Stimulated activated CD4-positive, alpha-beta T cell treated with anti-CD3 and anti-CD28 coated beads, Interleukin-15, amount 100 ng/mL, for 1 hour (primary cell): ENCODE results near the gene TMPO.
"Not testable (repeated sequence)": the region's sequence is repeated elsewhere in the genome, so short reads cannot be mapped to it uniquely, and the experiment has no call there.

ENCODE experiments used
- DNase-seq, 2 donors: peaks; one replicate each; pipeline ENCODE4 v3.0.0-alpha.2; 2020; ENCODE audit warnings: low read depth in 1 of 2, low spot score in 1 of 2

The TMPO gene

DNA sequence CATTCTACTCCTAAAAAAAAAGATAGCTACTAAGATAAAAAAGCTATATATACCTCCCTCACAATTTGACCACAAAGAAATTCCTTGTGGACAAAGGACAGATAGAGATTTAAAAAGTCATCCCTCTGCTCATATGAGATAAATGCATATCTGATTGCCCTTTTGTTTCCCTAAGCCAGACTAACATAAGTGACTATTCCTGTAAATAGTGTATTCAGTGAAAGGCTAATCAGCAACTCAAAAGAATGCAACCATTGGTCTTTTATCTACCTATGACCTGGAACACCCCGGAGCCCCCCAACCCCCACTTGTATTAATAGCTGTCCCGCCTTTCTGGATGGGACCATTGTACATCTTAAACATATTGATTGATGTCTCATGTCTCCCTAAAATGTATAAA, 6.3 kb upstream of the TMPO start:
- DNase-seq, result no peak

DNA sequence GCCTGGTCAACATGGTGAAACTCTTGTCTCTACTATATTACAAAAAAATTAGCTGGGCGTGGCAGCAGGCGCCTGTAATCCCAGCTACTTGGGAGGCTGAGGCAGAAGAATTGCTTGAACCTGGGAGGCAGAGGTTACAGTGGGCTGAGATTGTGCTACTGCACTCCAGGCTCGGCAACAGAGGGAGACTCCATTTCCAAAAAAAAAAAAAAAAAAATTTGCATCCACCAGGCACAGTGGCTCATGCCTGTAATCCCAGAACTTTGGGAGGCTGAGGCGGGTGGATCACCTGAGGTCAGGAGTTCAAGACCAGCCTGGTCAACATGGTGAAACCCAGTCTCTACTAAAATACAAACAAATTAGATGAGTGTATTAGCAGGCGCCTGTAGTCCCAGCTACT, 3.6 kb upstream of the TMPO start:
- DNase-seq, result not testable (repeated sequence)

DNA sequence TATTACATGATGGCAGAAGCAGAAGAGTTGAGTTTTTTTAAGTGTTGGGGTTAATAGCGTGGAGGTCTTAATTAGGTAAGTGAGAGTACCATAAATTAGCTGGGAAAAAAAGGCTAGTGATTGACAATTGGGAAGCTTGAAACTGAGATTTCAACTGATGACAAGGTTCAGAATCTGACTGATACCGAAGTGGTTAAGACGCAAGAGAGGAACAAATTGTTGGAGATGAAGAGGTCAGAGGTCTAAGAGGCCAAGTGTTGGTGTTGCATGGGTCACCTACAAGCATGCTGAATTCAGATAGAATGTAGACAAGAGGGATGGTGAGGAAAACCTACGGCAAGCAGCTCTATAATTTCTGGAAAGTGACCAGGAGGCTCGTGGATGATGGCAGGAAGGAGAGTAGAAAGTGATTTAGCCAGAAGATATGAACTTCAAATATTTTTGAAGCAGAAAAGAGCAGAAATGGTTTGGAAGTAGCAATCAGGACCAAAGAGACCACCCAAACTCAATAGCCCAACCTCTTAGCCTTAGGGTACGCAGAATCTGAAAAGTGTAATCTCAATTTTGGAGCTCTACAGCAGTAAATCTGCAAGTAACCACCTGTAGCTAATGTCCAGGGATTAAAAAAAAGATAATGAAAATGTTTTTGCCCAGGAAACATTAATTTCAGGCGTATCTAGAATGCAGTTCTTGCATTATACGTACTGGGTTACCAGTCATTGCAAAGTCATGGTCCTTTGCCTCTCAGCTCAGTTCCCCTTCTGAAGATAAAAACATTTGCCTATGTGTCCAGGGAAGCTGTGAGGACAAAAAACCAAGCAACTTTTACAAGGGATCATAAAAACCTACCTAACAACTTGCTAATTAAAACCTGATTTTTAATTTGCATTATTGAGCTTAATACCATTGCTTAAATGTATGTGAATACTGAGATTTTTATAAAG, 1.7 kb upstream of the TMPO start:
- no peak for DNase-seq

DNA sequence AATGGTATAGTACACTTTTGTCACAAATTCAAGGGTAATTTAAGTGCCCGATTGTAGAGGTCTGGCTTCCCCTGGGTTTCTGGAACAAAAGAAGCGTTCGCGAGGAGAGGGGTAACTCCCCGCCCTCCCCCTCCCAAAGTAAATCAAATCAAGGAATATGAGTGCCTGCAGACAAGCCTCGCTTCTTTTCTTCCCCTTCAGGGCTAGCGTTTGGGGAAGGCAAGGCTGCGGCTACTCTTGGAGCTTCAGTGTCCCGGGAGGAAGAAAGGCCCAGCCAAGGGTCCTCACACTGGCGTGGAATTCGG, 456 bp upstream of the TMPO start:
- no peak for DNase-seq

- peak; percentile 64 to 67 for DNase-seq
Measured at GRCh38 chr12:98516111-98516873, 902 bp downstream of the TMPO start.

DNA sequence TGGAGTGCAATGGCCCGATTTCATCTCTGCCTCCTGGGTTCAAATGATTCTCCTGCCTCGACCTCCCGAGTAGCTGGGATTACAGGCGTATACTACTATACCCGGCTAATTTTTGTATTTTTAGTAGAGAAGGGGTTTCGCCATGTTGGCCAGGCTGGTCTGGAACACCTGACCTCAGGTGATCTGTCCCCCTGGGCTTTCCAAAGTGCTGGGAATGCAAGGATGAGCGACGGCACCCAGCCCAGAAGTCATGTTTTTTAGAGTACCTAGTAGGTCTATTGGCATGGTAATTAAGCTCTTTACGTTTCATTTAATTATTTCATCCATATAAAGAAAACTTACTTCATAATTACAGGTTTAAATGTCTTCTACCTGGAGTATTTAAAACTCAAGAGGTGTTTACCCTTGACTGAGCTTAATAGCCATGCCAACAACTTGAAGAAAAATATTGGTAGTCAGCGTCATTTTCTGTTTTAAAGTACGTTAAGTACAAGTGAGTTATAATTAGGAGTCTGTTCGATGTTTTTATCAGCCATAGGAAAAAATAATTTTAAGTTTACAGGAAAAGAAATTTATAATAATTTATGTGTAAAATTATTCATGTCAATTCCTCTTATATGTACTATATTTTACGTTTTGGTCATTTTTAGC, 4.0 kb downstream of the TMPO start:
- no peak for DNase-seq

GRCh38 chr12:98530068-98530467, 14.7 kb downstream of the TMPO start:
- DNase-seq, result no peak

- DNase-seq, result no peak
Measured at GRCh38 chr12:98532687-98533304, 17.4 kb downstream of the TMPO start.

GRCh38 chr12:98533723-98534251, 18.4 kb downstream of the TMPO start:
- no peak for DNase-seq

DNA sequence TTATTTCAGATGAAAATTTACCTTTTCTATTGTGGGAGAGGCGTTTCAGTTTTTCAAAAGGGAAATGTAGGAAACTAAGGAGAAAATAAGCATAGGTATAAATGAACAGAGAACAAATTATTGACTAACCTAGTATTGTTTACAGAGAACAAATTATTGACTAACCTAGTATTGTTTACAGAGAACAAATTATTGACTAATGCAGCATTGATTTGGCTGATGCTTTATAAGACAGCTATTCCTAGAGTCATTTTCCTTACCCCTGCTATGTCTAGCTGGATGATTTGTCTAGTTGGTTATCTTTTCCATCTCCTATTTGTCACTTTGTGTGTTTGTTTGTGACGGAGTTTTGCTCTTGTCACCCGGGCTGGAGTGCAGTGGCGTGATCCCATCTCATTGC, 22.6 kb downstream of the TMPO start:
- DNase-seq, result no peak

DNA sequence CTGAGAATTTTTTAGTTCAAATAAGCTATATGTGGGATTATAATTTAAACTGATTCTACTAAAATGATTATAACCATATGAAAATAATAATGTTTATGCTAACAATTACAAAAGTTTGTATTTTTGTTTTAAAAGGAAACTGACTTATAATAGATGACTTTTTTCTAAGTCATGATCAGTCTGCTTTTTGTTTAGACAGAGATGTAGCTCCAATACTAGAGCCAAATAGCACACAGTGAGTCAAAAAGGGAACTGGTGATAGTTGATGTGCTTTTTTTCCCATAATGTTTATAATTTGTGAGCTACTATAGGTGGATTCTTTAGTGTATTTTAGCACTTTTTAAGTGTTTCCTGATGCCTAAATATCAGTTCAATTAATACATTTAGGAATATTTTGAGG, 28.3 kb downstream of the TMPO start:
- DNase-seq, result no peak

DNA sequence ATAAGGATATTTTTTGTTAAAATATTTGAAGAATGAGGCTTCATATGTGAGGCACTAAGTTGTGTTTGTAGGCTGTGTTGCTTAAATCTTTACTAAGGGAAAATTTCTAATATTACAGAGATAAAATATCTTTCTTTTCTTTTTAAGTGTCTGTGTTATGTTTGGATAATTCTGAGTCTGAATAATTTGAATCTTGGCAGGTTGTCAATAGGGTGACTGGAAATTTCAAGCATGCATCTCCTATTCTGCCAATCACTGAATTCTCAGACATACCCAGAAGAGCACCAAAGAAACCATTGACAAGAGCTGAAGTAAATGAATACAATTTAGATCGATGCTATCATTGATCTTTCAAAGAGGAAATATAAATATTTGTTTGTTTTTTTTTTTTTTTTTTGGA, 29.4 kb downstream of the TMPO start:
- no peak for DNase-seq

- no peak for DNase-seq
Measured at GRCh38 chr12:98549371-98550110, 34.2 kb downstream of the TMPO start.

DNA sequence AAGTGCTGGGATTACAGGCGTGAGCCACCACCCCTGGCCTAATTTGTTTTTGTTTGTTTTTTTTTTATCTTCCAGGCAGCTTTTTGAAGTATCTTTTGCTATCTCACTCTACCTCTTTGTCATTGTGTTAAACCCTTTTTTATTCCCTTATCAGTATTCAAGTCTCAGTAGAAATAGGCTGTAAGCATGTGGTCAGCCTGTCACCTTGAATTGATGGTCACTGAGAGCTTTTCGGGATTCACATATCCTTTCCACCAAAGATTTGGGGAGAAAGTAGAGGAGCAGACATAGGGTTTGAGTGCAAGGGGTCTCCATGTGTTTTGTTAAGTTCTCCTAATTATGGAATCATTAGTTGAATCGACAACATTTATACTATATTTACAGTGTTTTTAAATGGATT, 36.4 kb downstream of the TMPO start:
- DNase-seq, result no peak

DNA sequence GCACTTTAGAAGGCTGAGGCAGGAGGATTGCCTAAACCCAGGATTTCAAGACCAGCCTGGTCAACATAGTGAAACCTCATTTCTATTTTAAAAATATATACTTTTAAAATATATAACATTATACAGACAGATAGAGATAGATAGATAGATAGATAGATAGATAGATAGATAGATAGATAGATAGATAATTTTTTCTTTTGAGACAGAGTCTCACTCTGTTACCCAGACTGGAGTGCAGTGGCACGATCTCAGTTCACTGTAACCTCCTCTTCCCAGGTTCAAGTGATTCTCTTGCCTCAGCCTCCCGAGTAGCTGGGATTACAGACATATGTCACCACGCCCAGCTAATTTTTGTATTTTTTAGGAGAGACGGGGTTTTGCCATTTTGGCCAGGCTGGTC, 42.7 kb downstream of the TMPO start:
- DNase-seq, result not testable (repeated sequence)

GRCh38 chr12:98559666-98560065, 44.3 kb downstream of the TMPO start:
- DNase-seq, result no peak

DNA sequence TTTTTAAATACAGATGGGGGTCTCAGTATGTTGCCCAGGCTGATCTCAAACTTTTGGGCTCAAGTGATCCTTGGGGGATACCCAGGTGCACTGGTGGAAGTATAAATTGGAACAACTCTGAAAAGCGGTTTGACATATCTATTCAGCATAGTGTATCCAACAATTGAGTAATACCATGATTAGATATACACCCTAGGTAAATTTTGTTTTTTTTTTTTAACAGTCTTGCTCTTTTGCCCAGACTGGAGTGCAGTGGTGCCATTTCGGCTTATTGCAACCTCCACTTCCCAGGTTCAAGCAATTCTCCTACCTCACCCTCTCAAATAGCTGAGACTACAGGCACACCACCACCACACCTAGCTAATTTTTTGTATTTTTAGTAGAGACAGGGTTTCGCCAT, 46.5 kb downstream of the TMPO start:
- DNase-seq, result no peak

- DNase-seq, result no peak
Measured at GRCh38 chr12:98572010-98572409, 56.6 kb downstream of the TMPO start.

DNA sequence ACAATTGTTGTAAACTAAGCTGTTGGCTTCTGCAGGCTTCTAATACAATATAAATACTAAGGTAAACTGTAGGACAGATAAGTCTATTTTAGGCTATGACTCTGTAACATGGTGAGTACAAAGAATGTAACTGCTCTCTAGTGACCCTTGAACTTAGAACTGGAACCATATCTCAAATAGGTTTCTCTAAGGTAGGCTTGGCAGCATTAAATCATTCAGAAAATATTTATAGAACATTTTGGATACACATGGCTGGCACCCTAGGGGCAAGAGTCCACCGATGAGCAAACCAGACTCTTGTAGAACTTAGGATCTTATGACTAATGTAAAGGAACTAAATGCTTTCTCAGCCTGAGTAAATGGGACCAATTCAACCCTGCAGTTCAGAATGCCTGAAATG, 58.7 kb downstream of the TMPO start:
- DNase-seq, result no peak

GRCh38 chr12:98575013-98575412, 59.6 kb downstream of the TMPO start:
- no peak for DNase-seq

DNA sequence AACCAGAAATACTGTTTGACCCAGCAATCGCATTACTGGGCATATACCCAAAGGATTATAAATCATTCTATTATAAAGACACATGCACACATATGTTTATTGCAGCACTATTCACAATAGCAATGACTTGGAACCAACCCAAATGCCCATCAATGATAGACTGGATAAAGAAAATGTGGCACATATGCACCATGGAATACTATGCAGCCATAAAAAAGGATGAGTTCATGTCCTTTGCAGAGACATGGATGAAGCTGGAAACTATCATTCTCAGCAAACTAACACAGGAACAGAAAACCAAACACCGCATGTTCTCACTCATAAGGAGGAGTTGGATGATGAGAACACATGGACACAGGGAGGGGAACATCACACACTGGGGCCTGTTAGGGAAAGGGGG, 61.4 kb downstream of the TMPO start:
- DNase-seq, result not testable (repeated sequence)
